Endodermal cell (in vitro differentiated cells): ENCODE results near the gene GABBR1. TPM values are rescaled to one million over a fixed set of nuclear protein-coding genes. Genes with fewer than 3 reads are reported as not detected.

Experiments used
- DNase-seq: peaks from one replicate; pipeline ENCODE4 v3.0.0-alpha.2; 2017
- H3K27ac ChIP-seq: 2 replicates; pipeline ENCODE4 v1.5.1; 2013; ENCODE audit warnings: mild to moderate bottlenecking, low read depth, low read length, moderate library complexity
- H3K27me3 ChIP-seq: 2 replicates; pipeline ENCODE4 v1.6.1; 2013; ENCODE audit warnings: mild to moderate bottlenecking, low read length, moderate library complexity; ENCODE audit not compliant: insufficient read depth, control insufficient read depth, poor library complexity, severe bottlenecking
- H3K36me3 ChIP-seq: 2 replicates; pipeline ENCODE4 v1.7.0; 2013; ENCODE audit warnings: mild to moderate bottlenecking, low read length, moderate library complexity; ENCODE audit not compliant: control insufficient read depth, insufficient read depth
- H3K4me1 ChIP-seq: one replicate; pipeline ENCODE4 v1.7.0; 2013; ENCODE audit warnings: low read length; ENCODE audit not compliant: control insufficient read depth, insufficient read depth
- H3K4me3 ChIP-seq: 2 replicates; pipeline ENCODE4 v1.5.1; 2013; ENCODE audit warnings: mild to moderate bottlenecking, low read length, moderate library complexity
- H3K9ac ChIP-seq: 2 replicates; pipeline ENCODE4 v1.6.1; 2013; ENCODE audit warnings: mild to moderate bottlenecking, low read length, moderate library complexity; ENCODE audit not compliant: poor library complexity, severe bottlenecking; ENCODE audit errors: extremely low read depth
- H3K9me3 ChIP-seq: 2 replicates; pipeline ENCODE4 v1.6.1; 2013; ENCODE audit warnings: mild to moderate bottlenecking, low read length, moderate library complexity; ENCODE audit not compliant: control insufficient read depth
- H3K27ac Mint-ChIP-seq: 2 replicates; pipeline ENCODE4 v1.8.0; 2020; ENCODE audit warnings: mixed read lengths
- H3K27me3 Mint-ChIP-seq: 2 replicates; pipeline ENCODE4 v1.8.0; 2021; ENCODE audit warnings: mild to moderate bottlenecking, mixed read lengths; ENCODE audit not compliant: insufficient read depth
- H3K36me3 Mint-ChIP-seq: 2 replicates; pipeline ENCODE4 v1.8.0; 2020; ENCODE audit warnings: low read depth, mixed read lengths
- H3K4me1 Mint-ChIP-seq: 2 replicates; pipeline ENCODE4 v1.8.0; 2020; ENCODE audit warnings: mixed read lengths
- H3K4me3 Mint-ChIP-seq: 2 replicates; pipeline ENCODE4 v1.8.0; 2020; ENCODE audit warnings: mild to moderate bottlenecking, moderate library complexity, mixed read lengths
- H3K9me3 Mint-ChIP-seq: 2 replicates; pipeline ENCODE4 v1.8.0; 2020; ENCODE audit warnings: mild to moderate bottlenecking, mixed read lengths
- WGBS, 2 experiments: methylation state at CpG; one replicate each; pipeline versions ENCODE4 v1.1.5 to v1.1.7; 2013; ENCODE audit warnings: missing lambda C conversion rate in 2 of 2, mixed read lengths in 1 of 2; ENCODE audit not compliant: insufficient coverage in 1 of 2, insufficient read length in 1 of 2; 5-methylcytosine and 5-hydroxymethylcytosine counted together
- total RNA-seq, 2 donors: library from RNA; stranded (reverse); fragmentation: NEBNext Ultra II Directional in 1 of 2; extraction: Animal tissue kit (Norgen Biotek cat#: 25700) in 1 of 2; gene quantifications; 2 replicates in 1 of 2; 3 replicates in 1 of 2; pipeline ENCODE4 v1.2.1, GENCODE V29; 2021
- TF ChIP-seq, protein P1 (sequence below): fragments of 200-600 bp; sonication (generic); conservative IDR thresholded peaks from 2 replicates; pipeline ENCODE4 v1.5.0; 2021; ENCODE audit warnings: antibody characterized with exemption, mild to moderate bottlenecking

GABBR1 gene
- total RNA-seq, 2 donors from 2014 or later, result 81.8 to 99.1 TPM

DNA sequence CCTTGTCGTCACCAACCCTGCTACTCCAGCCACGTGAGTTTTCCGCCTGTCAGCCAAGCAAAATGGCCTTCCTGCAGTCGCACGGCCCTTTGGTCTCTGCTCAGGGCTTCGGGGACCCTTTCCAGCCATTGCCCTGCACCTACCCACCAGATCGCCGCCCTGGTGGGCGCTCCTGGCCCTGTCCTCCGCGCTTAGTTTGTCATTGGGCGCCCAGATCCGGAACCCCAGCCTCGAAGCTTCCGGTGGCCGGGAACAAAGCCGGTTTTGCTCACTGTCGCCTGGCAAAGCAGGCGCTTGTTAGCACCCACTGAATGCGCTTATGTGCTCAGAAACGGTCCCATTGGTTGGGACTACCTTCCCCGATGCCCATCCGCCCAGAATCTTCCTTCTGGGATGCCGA, 47.4 kb upstream of the GABBR1 start:
- H3K4me3 Mint-ChIP-seq, result no peak overlapping the region
- no peak overlapping the region for H3K9ac ChIP-seq
- no peak overlapping the region for H3K4me3 ChIP-seq
- no peaks in the 10 kb centered on the region for H3K36me3 Mint-ChIP-seq
- no peaks in the 10 kb centered on the region for H3K27me3 ChIP-seq
- peaks cover 3% of the 10 kb centered on the region for H3K27me3 Mint-ChIP-seq
- WGBS, 2 experiments, result 93 to 98% methylated on average over 19 to 24 of the region's 24 CpGs
- no peak overlapping the region for H3K27ac Mint-ChIP-seq
- no peak for DNase-seq
- TF ChIP-seq, protein P1, sequence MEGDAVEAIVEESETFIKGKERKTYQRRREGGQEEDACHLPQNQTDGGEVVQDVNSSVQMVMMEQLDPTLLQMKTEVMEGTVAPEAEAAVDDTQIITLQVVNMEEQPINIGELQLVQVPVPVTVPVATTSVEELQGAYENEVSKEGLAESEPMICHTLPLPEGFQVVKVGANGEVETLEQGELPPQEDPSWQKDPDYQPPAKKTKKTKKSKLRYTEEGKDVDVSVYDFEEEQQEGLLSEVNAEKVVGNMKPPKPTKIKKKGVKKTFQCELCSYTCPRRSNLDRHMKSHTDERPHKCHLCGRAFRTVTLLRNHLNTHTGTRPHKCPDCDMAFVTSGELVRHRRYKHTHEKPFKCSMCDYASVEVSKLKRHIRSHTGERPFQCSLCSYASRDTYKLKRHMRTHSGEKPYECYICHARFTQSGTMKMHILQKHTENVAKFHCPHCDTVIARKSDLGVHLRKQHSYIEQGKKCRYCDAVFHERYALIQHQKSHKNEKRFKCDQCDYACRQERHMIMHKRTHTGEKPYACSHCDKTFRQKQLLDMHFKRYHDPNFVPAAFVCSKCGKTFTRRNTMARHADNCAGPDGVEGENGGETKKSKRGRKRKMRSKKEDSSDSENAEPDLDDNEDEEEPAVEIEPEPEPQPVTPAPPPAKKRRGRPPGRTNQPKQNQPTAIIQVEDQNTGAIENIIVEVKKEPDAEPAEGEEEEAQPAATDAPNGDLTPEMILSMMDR, result peak; percentile 39
- peaks cover 5% of the 10 kb centered on the region for H3K9me3 ChIP-seq
- peaks cover 31% of the 10 kb centered on the region for H3K4me1 Mint-ChIP-seq
- peaks cover 9% of the 10 kb centered on the region for H3K4me1 ChIP-seq
- no peak overlapping the region for H3K27ac ChIP-seq
- H3K36me3 ChIP-seq, result no peaks in the 10 kb centered on the region
- H3K9me3 Mint-ChIP-seq, result peaks cover 8% of the 10 kb centered on the region

DNA sequence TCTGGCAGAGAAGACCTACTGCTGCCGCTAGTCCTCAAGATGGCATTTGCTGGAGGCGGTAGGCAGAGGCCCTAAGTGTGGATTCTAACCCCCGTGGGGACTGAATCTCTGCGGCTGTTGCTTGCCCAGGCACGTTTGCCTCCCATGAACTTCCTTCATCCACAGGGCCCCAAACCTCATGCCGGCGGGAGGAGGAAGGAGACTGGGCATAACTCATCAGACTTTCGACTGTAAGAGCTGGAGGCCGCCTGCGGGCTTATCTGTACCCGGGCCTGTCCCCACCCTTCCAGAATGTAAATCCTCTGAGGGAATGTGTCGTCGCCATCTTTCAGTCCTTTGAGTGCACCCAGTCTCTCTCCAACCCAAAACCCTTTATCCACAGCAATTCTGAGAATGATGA, 47.0 kb upstream of the GABBR1 start:
- Histone ChIP-seq H3K9me3 (peaks cover under 1% of the 10 kb centered on the region), H3K27ac (no peak overlapping the region), H3K4me1 (peaks cover 9% of the 10 kb centered on the region), H3K27me3 (no peaks in the 10 kb centered on the region), H3K4me3 (no peak overlapping the region), H3K9ac (no peak overlapping the region), H3K36me3 (no peaks in the 10 kb centered on the region)
- H3K36me3 Mint-ChIP-seq, result no peaks in the 10 kb centered on the region
- H3K9me3 Mint-ChIP-seq, result peaks cover 3% of the 10 kb centered on the region
- no peak for DNase-seq
- TF ChIP-seq, protein P1, result no peak
- WGBS, 2 experiments, result 95 to 98% methylated on average over 10 to 13 of the region's 13 CpGs
- peaks cover 33% of the 10 kb centered on the region for H3K4me1 Mint-ChIP-seq
- no peak overlapping the region for H3K4me3 Mint-ChIP-seq
- H3K27me3 Mint-ChIP-seq, result peaks cover 5% of the 10 kb centered on the region
- no peak overlapping the region for H3K27ac Mint-ChIP-seq

DNA sequence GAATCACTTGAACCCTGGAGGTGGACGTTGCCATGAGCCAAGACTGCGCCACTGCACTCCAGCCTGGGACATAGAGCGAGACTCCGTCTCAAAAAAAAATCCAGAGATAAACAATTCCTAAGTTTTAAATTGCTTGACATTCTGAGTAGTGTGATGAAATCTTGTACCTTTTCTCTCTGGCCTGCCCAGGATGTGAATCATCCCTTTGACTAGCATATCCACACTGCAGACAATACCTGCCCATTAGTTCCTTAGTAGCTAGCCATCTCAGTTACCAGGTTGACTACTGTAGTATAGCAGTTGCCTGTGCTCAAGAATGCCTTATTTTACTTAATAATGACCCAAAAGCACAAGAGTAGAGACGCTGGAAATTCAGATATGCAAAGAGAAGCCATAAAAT, 45.1 kb upstream of the GABBR1 start:
- no peak for DNase-seq
- H3K27ac ChIP-seq, result no peak overlapping the region
- H3K27me3 ChIP-seq, result no peaks in the 10 kb centered on the region
- H3K4me3 ChIP-seq, result no peak overlapping the region
- TF ChIP-seq, protein P1, result no peak
- 95 to 100% methylated on average over 4 to 5 of the region's 5 CpGs for WGBS, 2 experiments
- no peak overlapping the region for H3K4me3 Mint-ChIP-seq
- no peak overlapping the region for H3K27ac Mint-ChIP-seq
- no peaks in the 10 kb centered on the region for H3K9me3 ChIP-seq
- peaks cover 19% of the 10 kb centered on the region for H3K4me1 Mint-ChIP-seq
- H3K27me3 Mint-ChIP-seq, result peaks cover 5% of the 10 kb centered on the region
- no peaks in the 10 kb centered on the region for H3K36me3 Mint-ChIP-seq
- no peaks in the 10 kb centered on the region for H3K4me1 ChIP-seq
- no peaks in the 10 kb centered on the region for H3K9me3 Mint-ChIP-seq
- no peaks in the 10 kb centered on the region for H3K36me3 ChIP-seq
- H3K9ac ChIP-seq, result no peak overlapping the region
